ENCODE results near the gene SERTAD3. TPM values are rescaled to one million over a fixed set of nuclear protein-coding genes. Genes with fewer than 3 reads are reported as not detected.

Gene SERTAD3
- polyA plus RNA-seq, 2 of the 4 experiments (the other 2 are of a cell fraction) = 39.7 to 40.2 TPM

DNA sequence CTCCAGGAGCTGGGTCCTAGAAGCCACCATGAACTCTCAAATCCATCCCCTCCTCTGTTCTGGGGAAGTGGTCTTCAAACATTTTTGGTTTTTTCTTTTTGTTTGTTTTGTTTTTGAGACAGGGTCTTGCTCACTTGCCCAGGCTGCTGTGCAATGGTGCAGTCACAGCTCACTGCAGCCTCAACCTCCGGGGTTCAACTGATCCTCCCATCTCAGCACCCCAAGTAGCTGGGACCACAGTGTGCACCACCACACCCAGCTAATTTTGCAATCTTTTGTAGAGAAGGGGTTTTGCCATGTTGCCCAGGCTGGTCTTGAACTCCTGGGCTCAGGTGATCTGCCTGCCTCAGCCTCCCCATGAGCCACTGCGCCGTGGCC is 14.5 kb upstream of the SERTAD3 start:
- ATAC-seq (no peak), FAIRE-seq (no peak), DNase-seq (ENCODE audit: low read depth in 1 of 2, low spot score in 1 of 2) (no peak)
- Histone ChIP-seq H3K4me1 (peaks cover 16% of the 10 kb centered on the region), H3K4me2 (no peak overlapping the region), H3K27ac (no peak overlapping the region), H3K4me3 (no peak overlapping the region), H3K9me3 (no peaks in the 10 kb centered on the region)
- TF ChIP-seq, protein P1, sequence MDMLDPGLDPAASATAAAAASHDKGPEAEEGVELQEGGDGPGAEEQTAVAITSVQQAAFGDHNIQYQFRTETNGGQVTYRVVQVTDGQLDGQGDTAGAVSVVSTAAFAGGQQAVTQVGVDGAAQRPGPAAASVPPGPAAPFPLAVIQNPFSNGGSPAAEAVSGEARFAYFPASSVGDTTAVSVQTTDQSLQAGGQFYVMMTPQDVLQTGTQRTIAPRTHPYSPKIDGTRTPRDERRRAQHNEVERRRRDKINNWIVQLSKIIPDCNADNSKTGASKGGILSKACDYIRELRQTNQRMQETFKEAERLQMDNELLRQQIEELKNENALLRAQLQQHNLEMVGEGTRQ (IDR thresholded peaks at IDR 0.05) = no peak
- no peak for TF ChIP-seq NFE2L2 (conservative IDR thresholded peaks at IDR 0.05; ENCODE audit: low read length)
- no peak for TF ChIP-seq KDM5A (IDR thresholded peaks at IDR 0.05)
- no peak for TF ChIP-seq ATOH8 (CRISPR knock-in tag; IDR thresholded peaks at IDR 0.05; ENCODE audit: low read depth)
- TF ChIP-seq, protein P2, sequence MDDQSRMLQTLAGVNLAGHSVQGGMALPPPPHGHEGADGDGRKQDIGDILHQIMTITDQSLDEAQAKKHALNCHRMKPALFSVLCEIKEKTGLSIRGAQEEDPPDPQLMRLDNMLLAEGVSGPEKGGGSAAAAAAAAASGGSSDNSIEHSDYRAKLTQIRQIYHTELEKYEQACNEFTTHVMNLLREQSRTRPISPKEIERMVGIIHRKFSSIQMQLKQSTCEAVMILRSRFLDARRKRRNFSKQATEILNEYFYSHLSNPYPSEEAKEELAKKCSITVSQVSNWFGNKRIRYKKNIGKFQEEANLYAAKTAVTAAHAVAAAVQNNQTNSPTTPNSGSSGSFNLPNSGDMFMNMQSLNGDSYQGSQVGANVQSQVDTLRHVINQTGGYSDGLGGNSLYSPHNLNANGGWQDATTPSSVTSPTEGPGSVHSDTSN (IDR thresholded peaks at IDR 0.05) = no peak
- TF ChIP-seq CEBPB (IDR thresholded peaks at IDR 0.05) = no peak
- TF ChIP-seq ZC3H11A (IDR thresholded peaks at IDR 0.05) = no peak
- no peak for TF ChIP-seq CHD2 (IDR thresholded peaks at IDR 0.05; ENCODE audit: low read length, partially characterized antibody)
- no peak for TF ChIP-seq RFX5 (IDR thresholded peaks at IDR 0.05)
- ChIA-PET POLR2A (no interaction called here), CTCF (interaction anchor here (0.6 to 46.6 kb wide), 5 partner anchors 35 to 141 kb away, joined by 3 to 950 read pairs (median 5); partner anchors contain the start of genes PRX and SERTAD1)
- 91% methylated on average over 3 of the region's 3 CpGs for WGBS (ENCODE audit: missing lambda C conversion rate)

DNA sequence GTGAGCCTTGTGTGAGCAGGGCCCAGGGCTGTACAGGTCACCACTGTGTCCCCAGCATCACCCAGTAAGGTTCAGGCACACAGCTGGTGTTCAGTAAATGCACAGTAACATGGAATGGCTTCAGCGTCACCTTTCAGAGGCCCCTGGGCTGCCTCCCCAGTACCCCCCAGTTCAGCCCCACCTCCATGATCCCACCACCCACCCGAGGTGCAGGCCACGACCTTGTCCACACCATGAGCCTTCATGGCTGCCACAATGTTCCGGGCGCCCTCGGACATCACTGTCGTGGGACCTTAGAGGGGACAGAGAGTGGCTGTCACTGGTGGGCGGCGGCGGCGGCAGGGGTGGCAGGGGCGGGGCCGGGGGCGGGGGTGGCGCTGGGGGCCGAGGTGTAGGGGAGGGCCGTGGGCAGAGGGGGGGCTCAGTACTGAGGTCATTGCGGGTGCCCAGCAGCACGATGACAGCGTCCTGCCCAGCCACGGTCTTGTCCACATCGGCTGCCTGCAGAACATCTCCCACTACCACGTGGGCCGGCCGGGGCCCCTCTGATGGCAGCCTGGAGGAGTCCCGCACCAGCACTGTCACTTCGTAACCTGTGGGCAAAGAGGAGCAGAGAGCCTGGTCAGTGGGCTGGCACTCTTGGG is 13.9 kb upstream of the SERTAD3 start:
- ChIA-PET POLR2A (interaction anchor here (1.1 kb wide), 1 partner anchor 15 kb away, joined by 8 read pairs; no protein-coding TSS in a partner anchor), CTCF (interaction anchor here (0.6 to 46.6 kb wide), 13 partner anchors 5 to 176 kb away, joined by 3 to 950 read pairs (median 4); partner anchors contain the start of genes BLVRB, PRX and SERTAD1)
- Histone ChIP-seq H3K9me3 (no peaks in the 10 kb centered on the region), H3K4me3 (no peak overlapping the region), H3K4me1 (peaks cover 11% of the 10 kb centered on the region), H3K27ac (no peak overlapping the region), H3K4me2 (no peak overlapping the region)
- TF ChIP-seq PHF8 (IDR thresholded peaks at IDR 0.05; ENCODE audit: borderline replicate concordance, low read depth) (no peak), ZC3H11A (IDR thresholded peaks at IDR 0.05) (no peak), ZNF302 (CRISPR knock-in tag; IDR thresholded peaks at IDR 0.05) (no peak), HOXB5 (CRISPR knock-in tag; IDR thresholded peaks at IDR 0.05) (no peak), ZFP36 (IDR thresholded peaks at IDR 0.05; ENCODE audit: borderline replicate concordance, partially characterized antibody) (no peak), CHD4 (IDR thresholded peaks at IDR 0.05; ENCODE audit: borderline replicate concordance) (no peak)
- WGBS (ENCODE audit: missing lambda C conversion rate) = 93% methylated on average over 18 of the region's 27 CpGs
- no peak for DNase-seq (ENCODE audit: low read depth in 1 of 2, low spot score in 1 of 2)
- ATAC-seq = no peak
- FAIRE-seq = no peak

GRCh38 chr19:40457048-40457447 is 12.9 kb upstream of the SERTAD3 start:
- 90% methylated on average over 5 of the region's 5 CpGs for WGBS (ENCODE audit: missing lambda C conversion rate)
- ATAC-seq = no peak
- CTCF ChIA-PET = interaction anchor here (0.6 to 46.6 kb wide), 16 partner anchors 6 to 177 kb away, joined by 3 to 950 read pairs (median 3); partner anchors contain the start of genes BLVRB, PRX and SERTAD1

More at GRCh38 chr19:40457048-40457447, 12.9 kb upstream of the SERTAD3 start:
- DNase-seq (ENCODE audit: low read depth in 1 of 2, low spot score in 1 of 2) (no peak), FAIRE-seq (no peak)
- Histone ChIP-seq H3K4me1 (peaks cover 4% of the 10 kb centered on the region; the same call in 1 of the 3 replicates), H3K4me2 (no peak overlapping the region), H3K27ac (no peak overlapping the region), H3K4me3 (no peak overlapping the region), H3K9me3 (no peaks in the 10 kb centered on the region)
- POLR2A ChIA-PET = interaction anchor here (1.0 to 1.1 kb wide), 2 partner anchors 14 to 31 kb away, joined by 3 to 8 read pairs; no protein-coding TSS in a partner anchor
- TF ChIP-seq EP300 (IDR thresholded peaks at IDR 0.05) (no peak), HOXA7 (CRISPR knock-in tag; IDR thresholded peaks at IDR 0.05) (no peak), TFCP2L1 (CRISPR knock-in tag; IDR thresholded peaks at IDR 0.05) (no peak), FOSL2 (IDR thresholded peaks at IDR 0.05) (no peak), FOSL2 (CRISPR knock-in tag; IDR thresholded peaks at IDR 0.05) (no peak), RAD21 (conservative IDR thresholded peaks at IDR 0.05 in 1 of 2, IDR thresholded peaks at IDR 0.05 in 1 of 2) (no peak), CHD2 (IDR thresholded peaks at IDR 0.05; ENCODE audit: low read length, partially characterized antibody) (no peak), ZC3H11A (IDR thresholded peaks at IDR 0.05) (no peak), EHMT2 (IDR thresholded peaks at IDR 0.05; ENCODE audit: low read depth) (no peak), EHF (CRISPR knock-in tag; IDR thresholded peaks at IDR 0.05) (no peak), SMC3 (IDR thresholded peaks at IDR 0.05) (no peak), RCOR1 (IDR thresholded peaks at IDR 0.05; ENCODE audit: low read depth, low read length) (no peak), BHLHE40 (IDR thresholded peaks at IDR 0.05; ENCODE audit: low read depth, low read length) (no peak), HMGXB4 (CRISPR knock-in tag; IDR thresholded peaks at IDR 0.05; ENCODE audit: borderline replicate concordance) (no peak)
- TF ChIP-seq, protein P1 (IDR thresholded peaks at IDR 0.05) = no peak
- TF ChIP-seq, protein P2 (IDR thresholded peaks at IDR 0.05) = no peak

Measured in A549 (cell line).